K562 (cell line): ENCODE data around the gene BLOC1S4. TPM values are rescaled to one million over a fixed set of nuclear protein-coding genes. Genes with fewer than 3 reads are reported as not detected.
A peak's percentile ranks its signal among the peaks of the same experiment; 100 is the strongest.

Experiments
- ATAC-seq: fragments of 200-7000 bp; cut with Tn5 transposase; 3 replicates; pipeline ENCODE4 v1.9.1; 2020; ENCODE audit warnings: moderate library complexity
- BruUV-seq: library from RNA; stranded (reverse); fragments of 400-500 nt; replicated peaks from 2 replicates; lab custom pipeline; 2021; lab: Mats Ljungman, UMichigan
- CTCF ChIA-PET: fragments of 300-600 bp; formaldehyde crosslinking; extraction: SDS; loops from one replicate; lab custom pipeline; 2021; ENCODE audit warnings: low intra/inter-chr PET ratio; lab: Yijun Ruan, JAX
- POLR2A ChIA-PET: fragments of 300-600, 350-650 bp; sonication (Branson Sonifier 250); formaldehyde crosslinking; extraction: SDS; loops from one replicate; lab custom pipeline; 2021; ENCODE audit warnings: antibody characterized with exemption, inconsistent platforms; lab: Yijun Ruan, JAX
- DNase-seq, 4 experiments: peaks; one replicate each; pipeline versions ENCODE4 v3.0.0 to v3.0.0-alpha.2; 2011 to 2018; ENCODE audit warnings: low spot score in 3 of 4, mixed read lengths in 3 of 4; ENCODE audit errors: extremely low read depth in 1 of 4
- FAIRE-seq: peaks from 2 replicates; lab custom pipeline; 2011; peaks lifted over from hg19 to GRCh38; lab: Jason Lieb, UNC
- H2AFZ ChIP-seq: 2 replicates; pipeline ENCODE4 v1.6.0; 2011; ENCODE audit warnings: low read depth, low read length, control low read depth, inconsistent platforms
- H3K27ac ChIP-seq: fragments of 200-600 bp; 3 replicates; pipeline ENCODE4 v1.8.0; 2011; ENCODE audit warnings: low read depth, mild to moderate bottlenecking, control low read depth, inconsistent platforms, low read length, moderate library complexity, mixed read lengths; ENCODE audit errors: extremely low read depth
- H3K27me3 ChIP-seq, 2 experiments: fragments of 300-600 bp in 1 of 2; 2 replicates in 1 of 2; 3 replicates in 1 of 2; pipeline versions ENCODE4 v1.6.0 to v1.8.0; 2011; ENCODE audit warnings: inconsistent platforms in 2 of 2, low read length in 2 of 2, mild to moderate bottlenecking in 1 of 2, mixed read lengths in 1 of 2, moderate library complexity in 1 of 2; ENCODE audit not compliant: control insufficient read depth in 2 of 2, insufficient read depth in 2 of 2
- H3K36me3 ChIP-seq: fragments of 300-600 bp; 3 replicates; pipeline ENCODE4 v1.8.0; 2011; ENCODE audit warnings: mild to moderate bottlenecking, low read length, inconsistent platforms; ENCODE audit not compliant: control insufficient read depth, insufficient read depth
- H3K4me1 ChIP-seq, 2 experiments: fragments of 200-600 bp in 1 of 2; replicated peaks in 1 of 2; 2 replicates in 1 of 2; 3 replicates in 1 of 2; pipeline versions ENCODE4 v1.5.1 to v1.8.0; 2011; ENCODE audit warnings: inconsistent platforms in 2 of 2, low read length in 2 of 2, mild to moderate bottlenecking in 1 of 2, mixed read lengths in 1 of 2, moderate library complexity in 1 of 2; ENCODE audit not compliant: control insufficient read depth in 2 of 2, insufficient read depth in 2 of 2
- H3K4me2 ChIP-seq: 2 replicates; pipeline ENCODE4 v1.6.1; 2011; ENCODE audit warnings: low read length, control low read depth, inconsistent platforms, mixed read lengths; ENCODE audit not compliant: insufficient read depth
- H3K4me3 ChIP-seq: fragments of 200-600 bp; sonication (generic), shearing (Covaris generic); 2 replicates; pipeline ENCODE4 v1.5.1; 2016; ENCODE audit warnings: control low read depth, inconsistent platforms
- H3K79me2 ChIP-seq: fragments of 200-600 bp; 3 replicates; pipeline ENCODE4 v1.8.0; 2011; ENCODE audit warnings: low read length, inconsistent platforms; ENCODE audit not compliant: control insufficient read depth, insufficient read depth
- H3K9ac ChIP-seq, 2 experiments: 2 replicates each; pipeline versions ENCODE4 v1.6.0 to v1.6.1; 2011; ENCODE audit warnings: low read depth in 2 of 2, low read length in 2 of 2, control low read depth in 1 of 2, inconsistent platforms in 1 of 2, mild to moderate bottlenecking in 1 of 2, mixed read lengths in 1 of 2; ENCODE audit not compliant: insufficient read depth in 1 of 2
- H3K9me1 ChIP-seq: one replicate; pipeline ENCODE4 v1.6.0; 2011; ENCODE audit warnings: inconsistent platforms, mild to moderate bottlenecking, low read length, moderate library complexity; ENCODE audit not compliant: control insufficient read depth, insufficient read depth
- H3K9me3 ChIP-seq: replicated peaks from 2 replicates; pipeline ENCODE4 v1.5.1; 2011; ENCODE audit warnings: low read depth, low read length, inconsistent platforms; ENCODE audit not compliant: control insufficient read depth, insufficient read depth
- H4K20me1 ChIP-seq: replicated peaks from 2 replicates; pipeline ENCODE4 v1.6.1; 2011; ENCODE audit warnings: low read length, inconsistent platforms, mixed read lengths; ENCODE audit not compliant: control insufficient read depth, insufficient read depth
- BRD9 ChIP-seq: fragments of 450-650 bp; IDR thresholded peaks from 2 replicates; pipeline ENCODE4 v1.6.1; 2018; ENCODE audit warnings: low read depth; ENCODE audit not compliant: partially characterized antibody
- ID3 ChIP-seq, 2 experiments: fragments of 250-450 bp in 1 of 2; fragments of 450-650 bp in 1 of 2; sonication (Bioruptor Pico) in 1 of 2; IDR thresholded peaks; 2 replicates each; pipeline versions ENCODE4 v1.6.1 to v1.8.0; 2016 to 2021; ENCODE audit warnings: mild to moderate bottlenecking in 2 of 2, moderate library complexity in 2 of 2, missing compliant biosample characterization in 1 of 2, missing genetic modification characterization in 1 of 2
- ILK ChIP-seq: fragments of 450-650 bp; IDR thresholded peaks from 2 replicates; pipeline ENCODE4 v1.6.1; 2016; ENCODE audit warnings: missing genetic modification characterization, low read depth, mild to moderate bottlenecking, missing compliant biosample characterization, moderate library complexity, borderline replicate concordance
- KHSRP ChIP-seq: fragments of 450-650 bp; IDR thresholded peaks from 2 replicates; pipeline ENCODE4 v1.6.1; 2017
- NR2C1 ChIP-seq, 2 experiments: fragments of 450-650 bp; IDR thresholded peaks; 2 replicates each; pipeline ENCODE4 v1.6.1; 2017; ENCODE audit warnings: mild to moderate bottlenecking in 2 of 2, antibody characterized with exemption in 1 of 2, inconsistent platforms in 1 of 2, missing compliant biosample characterization in 1 of 2, missing genetic modification characterization in 1 of 2
- RNF219 ChIP-seq: fragments of 250-450 bp; sonication (Bioruptor Pico); IDR thresholded peaks from 2 replicates; pipeline ENCODE4 v1.5.0; 2022; ENCODE audit warnings: mild to moderate bottlenecking
- SFPQ ChIP-seq: fragments of 200-400 bp; formaldehyde crosslinking; IDR thresholded peaks from 2 replicates; pipeline ENCODE4 v1.6.1; 2017; ENCODE audit warnings: mild to moderate bottlenecking, low read depth, low read length, moderate library complexity
- SIN3B ChIP-seq: fragments of 450-650 bp; IDR thresholded peaks from 2 replicates; pipeline ENCODE4 v1.6.1; 2017; ENCODE audit warnings: low read depth, mild to moderate bottlenecking, moderate library complexity
- SMC3 ChIP-seq: conservative IDR thresholded peaks from 2 replicates; pipeline ENCODE4 v1.6.1; 2011; ENCODE audit warnings: low read depth, low read length, improper control_type of control experiment; ENCODE audit not compliant: insufficient read depth
- TAF9B ChIP-seq: fragments of 450-650 bp; IDR thresholded peaks from 2 replicates; pipeline ENCODE4 v1.6.1; 2018; ENCODE audit warnings: mild to moderate bottlenecking; ENCODE audit not compliant: partially characterized antibody
- TEAD4 ChIP-seq, 2 experiments: sonication (generic) in 1 of 2; formaldehyde crosslinking in 1 of 2; IDR thresholded peaks; 2 replicates each; pipeline versions ENCODE4 v1.6.1 to v1.8.0; 2012 to 2022; ENCODE audit warnings: borderline replicate concordance in 1 of 2, inconsistent platforms in 1 of 2, low read length in 1 of 2, mild to moderate bottlenecking in 1 of 2, missing genetic modification reagents in 1 of 2
- VEZF1 ChIP-seq: fragments of 200-800 bp; sonication (Bioruptor generic); IDR thresholded peaks from 2 replicates; pipeline ENCODE4 v1.6.1; 2017; ENCODE audit warnings: missing genetic modification characterization, missing compliant biosample characterization
- ZBTB1 ChIP-seq: sonication (generic); formaldehyde crosslinking; IDR thresholded peaks from 2 replicates; pipeline ENCODE4 v1.8.1; 2023; ENCODE audit warnings: missing genetic modification reagents, low read depth, mild to moderate bottlenecking, borderline replicate concordance
- WGBS: fragments of 100-300 bp; shearing (Covaris generic); methylation state at CpG from one replicate; pipeline ENCODE4 v1.1.6; 2016; ENCODE audit warnings: low coverage, mixed read lengths; ENCODE audit not compliant: insufficient coverage; ENCODE audit errors: missing lambda C conversion rate; 5-methylcytosine and 5-hydroxymethylcytosine counted together
- in situ Hi-C: fragments of 300-500 bp; cut with MboI; formaldehyde crosslinking; loops from 4 replicates; pipeline ENCODE4 v1.15.0; 2018; ENCODE audit warnings: inconsistent platforms, mixed read lengths
- intact Hi-C: fragments of 100-400 bp; cut with micrococcal nuclease; formaldehyde crosslinking; loops from 2 replicates; pipeline ENCODE4 v1.14.2; 2022
- polyA plus RNA-seq, 8 experiments: library from polyadenylated mRNA; depleted of rRNA in 4 of 8; stranded (reverse) in 5 of 8; unstranded in 3 of 8; fragments of >200 nt; fragmentation: Nextera tagmentation in 2 of 8; fragmentation: Illumina TruSeq in 1 of 8; extraction: Ambion mirVana in 2 of 8; extraction: Trizol in 1 of 8; gene quantifications; 2 replicates each; pipeline versions ENCODE4 v1.2.1 to v1.2.3, GENCODE V29; 2011 to 2014; ENCODE audit warnings: inconsistent platforms in 1 of 8, missing spikeins in 1 of 8
- total RNA-seq, 7 experiments: library from RNA; depleted of rRNA in 6 of 7; stranded (reverse); fragments of >200 nt in 6 of 7; fragmentation: Illumina TruSeq in 2 of 7; extraction: Trizol in 2 of 7; gene quantifications; 2 replicates each; pipeline versions ENCODE4 v1.2.1 to v1.2.3, GENCODE V29; 2011 to 2021; ENCODE audit warnings: low replicate concordance in 1 of 7

The BLOC1S4 gene
- total and polyA plus RNA-seq, 9 of the 15 experiments (the other 6 are each of a cell fraction or from before 2014, with no cell fraction given), result 3.1 to 31.6 (median 11.2) TPM

- no peak for TF ChIP-seq NR2C1 (IDR thresholded peaks at IDR 0.05)
- 0 out of 2 replicates have a peak, but pooled peaks have one; percentile 11 for TF ChIP-seq NR2C1 (tag; IDR thresholded peaks at IDR 0.05)
- TF ChIP-seq ILK (tag), result no peak
- TF ChIP-seq RNF219 (CRISPR knock-in tag), result no peak
- TF ChIP-seq SMC3, result no peak
- TF ChIP-seq ID3 (CRISPR knock-in tag; IDR thresholded peaks at IDR 0.05), result no peak
- no peak for TF ChIP-seq ID3 (tag; IDR thresholded peaks at IDR 0.05)
These were observed 23.6 kb upstream of the BLOC1S4 start (continued) for GRCh38 chr4:6692379-6692778.

GRCh38 chr4:6692806-6693205 lies 23.2 kb upstream of the BLOC1S4 start:
- ATAC-seq, result peak; percentile 21
- peak overlapping the region; percentile 45; the same call in 2 of the 3 replicates for H3K27ac ChIP-seq
- DNase-seq, result no peak
- intact Hi-C loops (no loop called here), in situ Hi-C loops (no loop called here)
- 50% methylated on average over 3 of the region's 3 CpGs for WGBS
- no TSS peak for BruUV-seq
- peak overlapping the region; percentile 61 for H3K4me2 ChIP-seq
- H3K9ac ChIP-seq, result peak overlapping the region; percentile 5 to 83; a peak in 3 of 4 replicates
- FAIRE-seq, result no peak
- H3K36me3 ChIP-seq, result no peaks in the 10 kb centered on the region
- POLR2A ChIA-PET, result interaction anchor here (0.5 to 5.8 kb wide), 11 partner anchors 9 to 319 kb away, joined by 3 to 38 read pairs (median 3); partner anchors contain the start of gene MRFAP1L1
- H3K9me1 ChIP-seq, result no peaks in the 10 kb centered on the region
- peaks cover 65 to 67% of the 10 kb centered on the region in 2 experiments for H3K4me1 ChIP-seq
- H3K27me3 ChIP-seq, result no peaks in the 10 kb centered on the region
- H3K79me2 ChIP-seq, result no peaks in the 10 kb centered on the region
- H2AFZ ChIP-seq, result peak overlapping the region; percentile 35
- H4K20me1 ChIP-seq, result no peaks in the 10 kb centered on the region
- no peak overlapping the region for H3K4me3 ChIP-seq
- H3K9me3 ChIP-seq, result no peaks in the 10 kb centered on the region
- CTCF ChIA-PET, result interaction anchor here (0.6 kb wide), 1 partner anchor 349 kb away, joined by 3 read pairs; no protein-coding TSS in a partner anchor
- TF ChIP-seq SFPQ, result no peak
- no peak for TF ChIP-seq BRD9
- no peak for TF ChIP-seq TEAD4 (IDR thresholded peaks at IDR 0.05; ENCODE audit: low read length)
- no peak for TF ChIP-seq TEAD4 (CRISPR knock-in tag; IDR thresholded peaks at IDR 0.05; ENCODE audit: borderline replicate concordance)
- no peak for TF ChIP-seq ZBTB1 (CRISPR knock-in tag)
- peak; percentile 21; the same call in 1 of the 2 replicates for TF ChIP-seq VEZF1 (CRISPR knock-in tag)
- TF ChIP-seq SIN3B, result no peak
- no peak for TF ChIP-seq KHSRP
- TF ChIP-seq TAF9B, result no peak
